Fibroblast of the aortic adventitia (primary cell): Measurements from ENCODE around the gene GABRG3. TPM values are rescaled to one million over a fixed set of nuclear protein-coding genes. Genes with fewer than 3 reads are reported as not detected.

Source experiments
- DNase-seq: peaks from one replicate; pipeline ENCODE4 v3.0.0-alpha.2; 2010; ENCODE audit warnings: low read depth
- H3K4me3 ChIP-seq: 2 replicates; pipeline ENCODE4 v1.5.1; 2011; ENCODE audit warnings: low read depth, mild to moderate bottlenecking, control low read depth, low read length, moderate library complexity
- total RNA-seq: library from RNA; depleted of rRNA; stranded (reverse); fragments of >200 nt; gene quantifications from 2 replicates; pipeline ENCODE4 v1.2.3, GENCODE V29; 2012; ENCODE audit warnings: low replicate concordance
- TF ChIP-seq, protein P1 (sequence below): IDR thresholded peaks from 2 replicates; pipeline ENCODE4 v1.5.1; 2011; ENCODE audit warnings: mild to moderate bottlenecking, low read length, control low read depth, inconsistent platforms; ENCODE audit not compliant: insufficient read depth

Gene GABRG3
- total RNA-seq, 1 donor, result not detected

DNA sequence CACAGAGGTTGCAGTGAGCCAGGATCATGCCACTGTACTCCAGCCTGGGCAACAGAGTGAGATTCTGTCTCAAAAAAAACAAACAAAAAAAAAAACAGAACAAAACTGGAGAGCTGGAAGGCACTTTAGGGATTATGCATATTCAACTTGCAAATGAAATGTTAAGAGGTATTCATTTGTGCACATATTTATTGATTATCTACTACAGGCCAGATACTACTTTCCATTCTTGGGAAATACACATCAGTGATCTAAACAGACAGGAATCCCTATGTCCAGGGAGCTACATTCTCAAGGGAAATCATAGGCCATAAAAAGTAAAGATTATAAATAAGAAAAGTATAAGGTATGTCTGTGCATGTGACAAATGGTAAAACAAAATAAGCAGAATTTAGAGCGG lies 322.6 kb downstream of the GABRG3 start:
- no peak overlapping the region for H3K4me3 ChIP-seq
- TF ChIP-seq, protein P1, sequence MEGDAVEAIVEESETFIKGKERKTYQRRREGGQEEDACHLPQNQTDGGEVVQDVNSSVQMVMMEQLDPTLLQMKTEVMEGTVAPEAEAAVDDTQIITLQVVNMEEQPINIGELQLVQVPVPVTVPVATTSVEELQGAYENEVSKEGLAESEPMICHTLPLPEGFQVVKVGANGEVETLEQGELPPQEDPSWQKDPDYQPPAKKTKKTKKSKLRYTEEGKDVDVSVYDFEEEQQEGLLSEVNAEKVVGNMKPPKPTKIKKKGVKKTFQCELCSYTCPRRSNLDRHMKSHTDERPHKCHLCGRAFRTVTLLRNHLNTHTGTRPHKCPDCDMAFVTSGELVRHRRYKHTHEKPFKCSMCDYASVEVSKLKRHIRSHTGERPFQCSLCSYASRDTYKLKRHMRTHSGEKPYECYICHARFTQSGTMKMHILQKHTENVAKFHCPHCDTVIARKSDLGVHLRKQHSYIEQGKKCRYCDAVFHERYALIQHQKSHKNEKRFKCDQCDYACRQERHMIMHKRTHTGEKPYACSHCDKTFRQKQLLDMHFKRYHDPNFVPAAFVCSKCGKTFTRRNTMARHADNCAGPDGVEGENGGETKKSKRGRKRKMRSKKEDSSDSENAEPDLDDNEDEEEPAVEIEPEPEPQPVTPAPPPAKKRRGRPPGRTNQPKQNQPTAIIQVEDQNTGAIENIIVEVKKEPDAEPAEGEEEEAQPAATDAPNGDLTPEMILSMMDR, result no peak
- DNase-seq, result no peak

DNA sequence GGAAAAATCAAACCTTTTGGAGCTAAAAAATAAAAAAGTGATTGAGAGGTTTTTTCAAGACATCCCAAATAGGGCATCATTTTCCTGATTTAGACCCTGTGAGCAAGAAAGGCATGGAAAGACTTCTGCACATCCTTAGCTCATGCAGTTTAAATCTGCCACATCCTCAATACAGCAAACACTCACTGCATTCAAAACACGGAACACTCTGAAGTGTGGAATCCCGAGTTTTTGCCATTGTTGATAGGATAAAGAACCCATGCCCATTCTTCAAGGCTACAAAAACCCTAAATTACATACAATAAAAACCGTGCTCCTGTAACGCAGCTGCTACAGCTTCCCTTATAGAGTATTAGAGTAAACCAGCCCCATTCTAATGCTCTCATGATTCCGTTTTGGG lies 346.8 kb downstream of the GABRG3 start:
- TF ChIP-seq, protein P1, result no peak
- DNase-seq, result no peak
- H3K4me3 ChIP-seq, result no peak overlapping the region

DNA sequence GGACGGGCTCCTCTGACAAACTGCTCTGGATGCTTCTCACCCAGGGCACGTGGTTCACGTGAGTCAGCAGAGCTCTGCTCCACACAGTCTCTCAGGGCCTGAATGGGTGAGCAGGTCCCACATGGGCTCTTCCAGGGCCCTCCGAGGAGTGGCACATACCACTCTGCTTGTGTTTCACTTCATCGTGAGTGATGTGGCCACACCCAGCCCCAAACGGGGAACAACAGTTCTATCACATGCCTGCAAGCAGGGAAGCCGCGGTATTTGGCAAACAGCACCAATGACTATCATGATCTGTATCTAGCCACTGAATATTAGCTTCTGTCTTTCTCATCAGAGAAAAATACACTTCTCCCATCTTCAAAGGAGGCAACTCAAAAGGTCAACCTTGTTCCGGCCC lies 352.8 kb downstream of the GABRG3 start:
- H3K4me3 ChIP-seq, result no peak overlapping the region
- TF ChIP-seq, protein P1, result no peak
- no peak for DNase-seq

DNA sequence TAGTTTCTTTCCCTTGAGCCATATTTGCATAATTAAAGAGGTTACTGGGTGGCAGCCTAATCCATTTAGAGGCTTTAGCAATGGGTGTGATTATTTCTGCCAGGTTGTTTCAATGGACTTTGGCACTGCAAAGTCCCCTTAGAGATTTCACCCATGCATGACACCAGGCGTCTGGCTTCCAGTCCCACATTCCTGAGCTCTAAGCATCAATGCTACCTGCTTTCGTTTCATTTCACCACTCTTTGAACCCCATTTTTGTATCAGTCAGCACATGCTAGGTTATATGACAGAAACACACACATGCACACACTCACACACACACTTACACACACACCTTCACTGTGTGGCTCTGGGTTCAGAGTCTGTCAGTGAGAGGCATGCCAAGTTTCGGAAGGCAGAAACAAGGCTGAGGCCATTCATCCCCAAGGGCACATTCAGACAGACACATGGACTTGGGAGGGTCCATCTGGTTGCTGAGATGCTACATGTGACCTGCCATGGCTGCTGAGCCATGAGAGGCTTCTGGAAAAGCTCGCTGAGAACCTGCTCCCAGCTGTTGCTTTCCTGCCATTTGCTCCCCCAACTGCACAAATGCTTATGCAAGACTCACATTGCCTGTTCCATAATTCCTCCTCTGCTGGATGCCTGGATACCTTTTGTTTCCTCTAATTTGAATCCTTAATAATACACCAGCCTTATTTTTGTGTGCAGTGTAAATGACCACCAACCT lies 354.1 kb downstream of the GABRG3 start:
- TF ChIP-seq, protein P1, result no peak
- DNase-seq, result no peak
- no peak overlapping the region for H3K4me3 ChIP-seq

DNA sequence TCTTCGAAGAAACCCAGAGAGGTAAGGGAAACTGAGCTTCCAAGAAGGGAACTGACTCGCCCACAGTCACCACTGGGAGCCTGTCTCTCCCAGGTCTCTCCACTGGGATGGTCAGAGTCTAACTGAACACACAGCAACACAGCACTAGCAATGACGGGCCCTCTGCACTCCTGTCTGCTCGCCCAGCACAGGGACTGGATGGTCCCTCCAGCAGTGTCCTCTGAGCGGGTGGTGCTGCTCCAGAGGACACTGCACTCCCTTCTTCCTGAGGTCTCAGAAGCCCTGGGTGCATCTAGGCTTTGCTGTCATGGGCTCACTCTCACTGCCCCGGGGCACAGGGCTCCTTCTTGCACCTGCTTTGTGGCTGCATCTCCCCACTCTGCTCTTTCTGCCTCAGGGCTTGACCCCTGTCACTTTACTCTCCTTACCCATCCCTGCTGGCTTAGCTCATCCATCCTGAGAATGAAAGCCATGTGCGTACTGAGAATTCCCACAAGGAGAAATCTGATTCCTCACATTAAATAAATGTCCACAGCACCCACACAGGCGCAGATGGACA lies 356.6 kb downstream of the GABRG3 start:
- TF ChIP-seq, protein P1, result no peak
- DNase-seq, result no peak
- no peak overlapping the region for H3K4me3 ChIP-seq

DNA sequence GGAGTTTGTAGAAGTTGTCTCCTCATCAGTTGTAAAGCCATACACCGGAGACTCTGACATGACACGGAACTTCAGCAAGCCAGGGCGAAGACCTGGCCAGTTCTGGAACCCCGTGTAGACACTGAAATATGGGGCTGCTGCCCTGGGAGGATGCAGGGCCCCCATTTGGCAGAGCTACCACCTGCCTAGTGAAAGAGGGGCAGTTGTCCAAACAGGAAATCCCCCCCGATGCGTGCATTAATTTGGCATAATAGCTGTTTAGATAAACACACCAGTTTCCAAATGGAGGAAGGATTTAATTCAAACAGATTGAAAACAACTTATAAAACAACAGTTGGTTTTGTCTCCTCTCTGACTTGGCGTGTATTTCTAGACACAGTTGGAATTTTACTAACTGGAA lies 357.2 kb downstream of the GABRG3 start:
- TF ChIP-seq, protein P1, result no peak
- DNase-seq, result no peak
- H3K4me3 ChIP-seq, result no peak overlapping the region
